ENCODE data around the gene PDC. TPM values are rescaled to one million over a fixed set of nuclear protein-coding genes. Genes with fewer than 3 reads are reported as not detected.
"Not testable (repeated sequence)": the region's sequence is repeated elsewhere in the genome, so short reads cannot be mapped to it uniquely, and the experiment has no call there.

The PDC gene
- total RNA-seq, 1 donor from 2014 or later, result not detected

GRCh38 chr1:186474208-186474607 lies 13.3 kb upstream of the PDC start:
- H3K4me3 ChIP-seq (ENCODE audit: low read depth, low read length), result no peak overlapping the region
- no peak for DNase-seq (ENCODE audit: low read depth)
- TF ChIP-seq, protein P1, sequence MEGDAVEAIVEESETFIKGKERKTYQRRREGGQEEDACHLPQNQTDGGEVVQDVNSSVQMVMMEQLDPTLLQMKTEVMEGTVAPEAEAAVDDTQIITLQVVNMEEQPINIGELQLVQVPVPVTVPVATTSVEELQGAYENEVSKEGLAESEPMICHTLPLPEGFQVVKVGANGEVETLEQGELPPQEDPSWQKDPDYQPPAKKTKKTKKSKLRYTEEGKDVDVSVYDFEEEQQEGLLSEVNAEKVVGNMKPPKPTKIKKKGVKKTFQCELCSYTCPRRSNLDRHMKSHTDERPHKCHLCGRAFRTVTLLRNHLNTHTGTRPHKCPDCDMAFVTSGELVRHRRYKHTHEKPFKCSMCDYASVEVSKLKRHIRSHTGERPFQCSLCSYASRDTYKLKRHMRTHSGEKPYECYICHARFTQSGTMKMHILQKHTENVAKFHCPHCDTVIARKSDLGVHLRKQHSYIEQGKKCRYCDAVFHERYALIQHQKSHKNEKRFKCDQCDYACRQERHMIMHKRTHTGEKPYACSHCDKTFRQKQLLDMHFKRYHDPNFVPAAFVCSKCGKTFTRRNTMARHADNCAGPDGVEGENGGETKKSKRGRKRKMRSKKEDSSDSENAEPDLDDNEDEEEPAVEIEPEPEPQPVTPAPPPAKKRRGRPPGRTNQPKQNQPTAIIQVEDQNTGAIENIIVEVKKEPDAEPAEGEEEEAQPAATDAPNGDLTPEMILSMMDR (conservative IDR thresholded peaks at IDR 0.05; ENCODE audit: low read depth, low read length), result no peak

DNA sequence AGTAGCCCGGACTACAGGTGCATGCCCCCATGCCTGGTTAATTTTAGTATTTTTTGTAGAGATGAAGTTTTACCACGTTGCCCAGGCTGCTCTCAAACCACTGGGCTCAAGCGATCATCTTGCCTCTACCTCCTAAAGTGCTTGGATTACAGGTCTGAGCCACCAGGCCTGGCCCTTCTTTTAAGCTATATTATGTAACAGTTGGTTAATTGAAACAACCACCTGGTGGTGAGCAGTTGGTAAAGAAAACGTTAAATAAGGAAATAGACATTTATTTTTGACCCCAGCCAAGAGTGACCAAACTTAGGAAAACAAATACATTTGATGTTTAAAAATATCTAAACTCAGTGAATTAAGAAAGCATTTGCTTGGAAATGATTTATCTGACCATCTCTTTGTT lies 12.1 kb upstream of the PDC start:
- no peak for DNase-seq (ENCODE audit: low read depth)
- TF ChIP-seq, protein P1 (conservative IDR thresholded peaks at IDR 0.05; ENCODE audit: low read depth, low read length), result no peak
- no peak overlapping the region for H3K4me3 ChIP-seq (ENCODE audit: low read depth, low read length)

DNA sequence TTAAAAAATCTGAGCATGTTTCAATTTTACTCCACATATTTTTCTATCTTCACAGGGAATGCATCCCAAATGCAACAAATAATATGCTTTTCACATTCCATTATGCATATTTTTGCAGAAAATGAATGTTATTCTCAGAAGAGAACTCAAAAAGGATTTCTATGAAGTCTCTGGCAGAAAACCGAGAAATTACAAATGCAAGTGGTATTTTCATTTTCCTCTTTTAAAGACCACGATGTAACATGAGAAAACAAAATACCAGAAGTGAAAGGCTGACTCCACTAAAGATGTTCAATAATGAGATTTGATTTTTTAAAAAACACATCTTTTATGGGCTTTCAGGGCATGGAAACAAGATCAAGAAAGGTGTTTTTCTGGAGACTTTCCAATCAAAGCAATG lies 5.0 kb upstream of the PDC start:
- DNase-seq (ENCODE audit: low read depth), result no peak
- TF ChIP-seq, protein P1 (conservative IDR thresholded peaks at IDR 0.05; ENCODE audit: low read depth, low read length), result no peak
- no peak overlapping the region for H3K4me3 ChIP-seq (ENCODE audit: low read depth, low read length)

GRCh38 chr1:186465491-186465890 lies 4.6 kb upstream of the PDC start:
- DNase-seq (ENCODE audit: low read depth); H3K4me3 ChIP-seq (ENCODE audit: low read depth, low read length): not testable (repeated sequence)

DNA sequence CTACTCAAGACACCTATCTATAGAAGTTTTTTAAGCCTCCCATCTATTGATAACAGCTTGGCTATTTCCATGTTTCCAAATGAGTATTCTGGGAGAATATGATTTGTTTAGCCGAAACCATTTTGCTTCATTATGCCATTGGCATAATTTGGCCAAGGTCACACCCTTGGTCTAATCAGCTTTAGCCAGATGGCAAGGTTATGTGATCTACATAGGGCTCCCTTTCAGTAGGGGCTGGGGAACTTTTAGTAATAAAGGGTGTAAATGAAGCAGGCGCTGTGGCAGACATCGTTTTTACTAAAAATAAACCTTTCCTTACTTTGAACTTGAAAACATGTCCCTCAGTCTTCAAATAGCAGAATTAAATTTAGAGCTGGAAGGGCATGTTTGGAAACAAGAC lies 3.0 kb upstream of the PDC start:
- H3K4me3 ChIP-seq (ENCODE audit: low read depth, low read length), result no peak overlapping the region
- DNase-seq (ENCODE audit: low read depth), result no peak
- TF ChIP-seq, protein P1 (conservative IDR thresholded peaks at IDR 0.05; ENCODE audit: low read depth, low read length), result no peak

DNA sequence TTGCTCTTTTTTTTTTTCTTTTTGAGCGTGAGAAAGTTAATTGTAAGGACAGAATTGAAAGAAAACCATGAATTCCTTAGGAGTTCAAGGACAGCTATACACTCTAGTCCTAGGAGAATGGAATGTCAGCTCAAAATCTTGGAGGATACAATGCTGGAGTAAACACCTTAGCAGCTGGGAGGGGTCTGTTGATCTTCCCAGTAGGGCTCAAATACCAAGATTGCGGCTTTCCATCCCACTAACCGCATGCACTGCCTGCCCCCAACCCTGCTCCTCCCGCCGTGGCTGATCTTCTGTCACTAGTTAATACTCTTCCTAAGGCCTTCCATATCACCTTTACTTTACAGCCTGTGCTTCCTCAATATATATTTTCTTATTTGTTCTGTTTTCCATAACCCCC lies 2.6 kb upstream of the PDC start:
- TF ChIP-seq, protein P1 (conservative IDR thresholded peaks at IDR 0.05; ENCODE audit: low read depth, low read length), result no peak
- no peak for DNase-seq (ENCODE audit: low read depth)

GRCh38 chr1:186459161-186459560 lies 1.8 kb downstream of the PDC start:
- H3K4me3 ChIP-seq (ENCODE audit: low read depth, low read length); DNase-seq (ENCODE audit: low read depth): not testable (repeated sequence)

More for the DNA sequence above, 2.6 kb upstream of the PDC start:
- no peak overlapping the region for H3K4me3 ChIP-seq (ENCODE audit: low read depth, low read length)

DNA sequence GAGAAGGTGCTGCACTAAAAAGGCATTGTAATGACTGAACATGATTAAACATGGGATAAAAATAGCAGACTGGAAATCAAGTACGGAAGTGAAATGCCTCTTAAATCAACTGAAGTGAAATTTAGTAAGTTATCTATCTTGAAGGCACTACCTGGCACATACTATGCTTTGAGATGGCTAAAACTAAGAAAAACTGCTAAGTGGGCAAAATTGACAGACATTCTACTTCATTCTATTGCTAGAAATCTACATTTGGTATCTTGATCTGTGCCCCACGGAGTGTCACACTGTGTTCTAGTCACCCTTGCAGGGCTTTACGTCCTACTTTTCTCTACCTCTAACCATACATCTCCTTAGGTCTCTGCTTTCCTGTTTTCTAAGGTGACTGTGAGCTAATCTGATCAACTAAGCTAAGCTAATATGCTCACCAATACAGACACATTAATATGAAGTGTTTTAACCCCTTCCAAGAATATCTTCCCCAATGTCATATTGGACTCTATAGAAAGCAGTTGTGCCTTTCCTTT lies 4.1 kb downstream of the PDC start:
- TF ChIP-seq, protein P1 (conservative IDR thresholded peaks at IDR 0.05; ENCODE audit: low read depth, low read length), result no peak
- no peak overlapping the region for H3K4me3 ChIP-seq (ENCODE audit: low read depth, low read length)
- DNase-seq (ENCODE audit: low read depth), result no peak
